CD8-positive, alpha-beta memory T cell (primary cell): ENCODE measurements around the gene CCL5. TPM values are rescaled to one million over a fixed set of nuclear protein-coding genes. Genes with fewer than 3 reads are reported as not detected.

Experiments
- CTCF ChIA-PET: fragments of 350-600 bp; sonication (Branson Sonifier 250); formaldehyde crosslinking; loops from one replicate; lab custom pipeline; 2021; ENCODE audit warnings: antibody characterized with exemption; lab: Charles Lee
- POLR2A ChIA-PET: fragments of 350-600 bp; sonication (Branson Sonifier 250); formaldehyde crosslinking; loops from one replicate; lab custom pipeline; 2021; ENCODE audit warnings: antibody characterized with exemption; lab: Charles Lee
- DNase-seq, 5 donors: peaks; one replicate each; pipeline versions ENCODE4 v3.0.0 to v3.0.0-alpha.2; 2020 to 2022; ENCODE audit warnings: mixed read lengths in 1 of 5
- H3K27ac ChIP-seq: one replicate; pipeline ENCODE4 v1.7.0; 2013; ENCODE audit warnings: low read depth, mild to moderate bottlenecking, low read length, moderate library complexity
- H3K27me3 ChIP-seq: 2 replicates; pipeline ENCODE4 v1.7.0; 2013; ENCODE audit warnings: low read length, mild to moderate bottlenecking; ENCODE audit not compliant: insufficient read depth, poor library complexity, severe bottlenecking
- H3K36me3 ChIP-seq: 2 replicates; pipeline ENCODE4 v1.7.0; 2013; ENCODE audit warnings: mild to moderate bottlenecking, low read length, moderate library complexity; ENCODE audit not compliant: insufficient read depth
- H3K4me1 ChIP-seq: 2 replicates; pipeline ENCODE4 v1.7.0; 2013; ENCODE audit warnings: mild to moderate bottlenecking, low read length, moderate library complexity; ENCODE audit not compliant: insufficient read depth
- H3K4me3 ChIP-seq: 2 replicates; pipeline ENCODE4 v1.7.0; 2013; ENCODE audit warnings: mild to moderate bottlenecking, low read length
- H3K9me3 ChIP-seq: 2 replicates; pipeline ENCODE4 v1.7.0; 2013; ENCODE audit warnings: mild to moderate bottlenecking, low read length
- H3K27ac Mint-ChIP-seq, 8 donors: one replicate each; pipeline ENCODE4 v1.8.0; 2020 to 2021; ENCODE audit warnings: mixed read lengths in 8 of 8, mild to moderate bottlenecking in 6 of 8, inconsistent platforms in 3 of 8, moderate library complexity in 3 of 8
- H3K27me3 Mint-ChIP-seq, 2 donors: one replicate each; pipeline ENCODE4 v1.8.0; 2020 to 2021; ENCODE audit warnings: mixed read lengths in 2 of 2, mild to moderate bottlenecking in 1 of 2, moderate library complexity in 1 of 2
- H3K36me3 Mint-ChIP-seq, 3 donors: one replicate each; pipeline ENCODE4 v1.8.0; 2020 to 2021; ENCODE audit warnings: mixed read lengths in 3 of 3, inconsistent platforms in 1 of 3, mild to moderate bottlenecking in 1 of 3
- H3K4me1 Mint-ChIP-seq, 3 donors: one replicate each; pipeline ENCODE4 v1.8.0; 2020 to 2021; ENCODE audit warnings: mixed read lengths in 3 of 3, inconsistent platforms in 1 of 3, mild to moderate bottlenecking in 1 of 3
- H3K4me3 Mint-ChIP-seq, 7 donors: one replicate each; pipeline ENCODE4 v1.8.0; 2020 to 2021; ENCODE audit warnings: mixed read lengths in 7 of 7, mild to moderate bottlenecking in 6 of 7, moderate library complexity in 4 of 7, inconsistent platforms in 2 of 7
- H3K9me3 Mint-ChIP-seq, 5 donors: one replicate each; pipeline ENCODE4 v1.8.0; 2020 to 2022; ENCODE audit warnings: mixed read lengths in 5 of 5, mild to moderate bottlenecking in 3 of 5, moderate library complexity in 2 of 5, inconsistent platforms in 1 of 5
- polyA plus RNA-seq: library from polyadenylated mRNA; unstranded; fragments of 300-500 nt; fragmentation: Illumina TruSeq; gene quantifications from one replicate; pipeline ENCODE4 v1.2.3, GENCODE V29; 2021
- total RNA-seq, 2 experiments: library from RNA; stranded (reverse); gene quantifications; one replicate each; pipeline ENCODE4 v1.2.3, GENCODE V29; 2021

CCL5 gene
- total and polyA plus RNA-seq, 3 experiments from 2014 or later = 580 to 2,769 (median 591) TPM

GRCh38 chr17:35867574-35867973, 12.6 kb downstream of the CCL5 start:
- Mint-ChIP-seq H3K9me3 (no peaks in the 10 kb centered on the region), H3K27me3 (no peaks in the 10 kb centered on the region)

GRCh38 chr17:35866341-35866950, 13.7 kb downstream of the CCL5 start:
- no peak overlapping the region for H3K4me3 ChIP-seq
- CTCF ChIA-PET = interaction anchor here (1.0 to 1.5 kb wide), 3 partner anchors 10 to 17 kb away, joined by 3 to 4 read pairs (median 4); no protein-coding TSS in a partner anchor
- no peaks in the 10 kb centered on the region for H3K9me3 Mint-ChIP-seq
- H3K36me3 Mint-ChIP-seq = peaks cover 14 to 66% (median 16%) of the 10 kb centered on the region in 3 donors
- H3K36me3 ChIP-seq = peaks cover 4% of the 10 kb centered on the region
- H3K4me1 ChIP-seq = peaks cover 8% of the 10 kb centered on the region
- POLR2A ChIA-PET = interaction anchor here (0.5 to 1.2 kb wide), 6 partner anchors 10 to 57 kb away, joined by 3 to 7 read pairs (median 3); partner anchors contain the start of gene TAF15
- peak overlapping the region in 3 of 8 donors; percentile 7 to 56 (median 48) for H3K27ac Mint-ChIP-seq
- no peaks in the 10 kb centered on the region for H3K27me3 Mint-ChIP-seq
- DNase-seq = no peak
- no peak overlapping the region for H3K27ac ChIP-seq
- no peaks in the 10 kb centered on the region for H3K27me3 ChIP-seq
- H3K4me1 Mint-ChIP-seq = peaks cover 40 to 63% (median 51%) of the 10 kb centered on the region in 3 donors
- no peaks in the 10 kb centered on the region for H3K9me3 ChIP-seq
- H3K4me3 Mint-ChIP-seq = no peak overlapping the region

More at GRCh38 chr17:35867574-35867973, 12.6 kb downstream of the CCL5 start:
- ChIA-PET POLR2A (no interaction called here), CTCF (interaction anchor here (1.2 to 1.5 kb wide), 2 partner anchors 9 to 12 kb away, joined by 3 read pairs; partner anchors contain the start of gene CCL5)
- no peak overlapping the region for H3K4me3 ChIP-seq
- peaks cover 19 to 71% (median 20%) of the 10 kb centered on the region in 3 donors for H3K36me3 Mint-ChIP-seq
- H3K9me3 ChIP-seq = no peaks in the 10 kb centered on the region
- no peaks in the 10 kb centered on the region for H3K27me3 ChIP-seq
- H3K27ac ChIP-seq = no peak overlapping the region
- no peak for DNase-seq
- H3K27ac Mint-ChIP-seq = peak overlapping the region in 2 of 8 donors; percentile 52 to 74
- no peak overlapping the region for H3K4me3 Mint-ChIP-seq
- peaks cover 10% of the 10 kb centered on the region for H3K4me1 ChIP-seq
- H3K4me1 Mint-ChIP-seq = peaks cover 46 to 72% (median 59%) of the 10 kb centered on the region in 3 donors
- peaks cover 4% of the 10 kb centered on the region for H3K36me3 ChIP-seq

GRCh38 chr17:35865412-35866340, 14.5 kb downstream of the CCL5 start:
- Histone ChIP-seq H3K27me3 (no peaks in the 10 kb centered on the region), H3K27ac (no peak overlapping the region), H3K4me3 (no peak overlapping the region), H3K4me1 (peaks cover under 1% of the 10 kb centered on the region), H3K9me3 (no peaks in the 10 kb centered on the region), H3K36me3 (peaks cover under 1% of the 10 kb centered on the region)
- Mint-ChIP-seq H3K9me3 (no peaks in the 10 kb centered on the region), H3K27ac (peak overlapping the region in 7 of 8 donors; percentile 48 to 85 (median 66)), H3K4me1 (peaks cover 33 to 56% (median 43%) of the 10 kb centered on the region in 3 donors), H3K4me3 (no peak overlapping the region), H3K36me3 (peaks cover 7 to 61% (median 11%) of the 10 kb centered on the region in 3 donors), H3K27me3 (no peaks in the 10 kb centered on the region)
- CTCF ChIA-PET = interaction anchor here (1.0 to 2.7 kb wide), 4 partner anchors 9 to 283 kb away, joined by 3 to 10 read pairs (median 4); no protein-coding TSS in a partner anchor
- POLR2A ChIA-PET = interaction anchor here (0.5 to 1.5 kb wide), 7 partner anchors 11 to 59 kb away, joined by 3 to 7 read pairs (median 3); partner anchors contain the start of genes CCL5 and TAF15
- DNase-seq = no peak

- Histone ChIP-seq H3K4me3 (no peak overlapping the region), H3K36me3 (no peaks in the 10 kb centered on the region), H3K27ac (no peak overlapping the region), H3K9me3 (no peaks in the 10 kb centered on the region), H3K27me3 (no peaks in the 10 kb centered on the region), H3K4me1 (no peaks in the 10 kb centered on the region)
- ChIA-PET CTCF (interaction anchor here (0.9 to 2.7 kb wide), 7 partner anchors 8 to 284 kb away, joined by 3 to 10 read pairs (median 3); no protein-coding TSS in a partner anchor), POLR2A (interaction anchor here (0.6 to 1.5 kb wide), 3 partner anchors 13 to 59 kb away, joined by 3 to 4 read pairs (median 3); partner anchors contain the start of gene CCL5)
- H3K36me3 Mint-ChIP-seq = peaks cover 6 to 57% (median 10%) of the 10 kb centered on the region in 3 donors
- H3K4me1 Mint-ChIP-seq = peaks cover 31 to 51% (median 40%) of the 10 kb centered on the region in 3 donors
- no peaks in the 10 kb centered on the region for H3K27me3 Mint-ChIP-seq
- no peak overlapping the region for H3K4me3 Mint-ChIP-seq
- DNase-seq = peak in 1 of 5 donors; percentile 13
- H3K9me3 Mint-ChIP-seq = no peaks in the 10 kb centered on the region
- peak overlapping the region in 2 of 8 donors; percentile 39 to 47 for H3K27ac Mint-ChIP-seq
Observed at GRCh38 chr17:35864853-35865252, 15.3 kb downstream of the CCL5 start.

GRCh38 chr17:35856603-35857002, 23.6 kb downstream of the CCL5 start:
- POLR2A ChIA-PET = interaction anchor here (0.8 to 1.5 kb wide), 3 partner anchors 13 to 22 kb away, joined by 3 to 6 read pairs (median 3); no protein-coding TSS in a partner anchor
- peaks cover 42 to 49% (median 47%) of the 10 kb centered on the region in 3 donors for H3K4me1 Mint-ChIP-seq
- H3K27me3 ChIP-seq = no peaks in the 10 kb centered on the region
- CTCF ChIA-PET = interaction anchor here (0.8 to 1.6 kb wide), 6 partner anchors 9 to 113 kb away, joined by 3 to 5 read pairs (median 4); no protein-coding TSS in a partner anchor
- H3K9me3 ChIP-seq = no peaks in the 10 kb centered on the region
- no peaks in the 10 kb centered on the region for H3K27me3 Mint-ChIP-seq
- DNase-seq = no peak
- H3K36me3 ChIP-seq = no peaks in the 10 kb centered on the region
- H3K27ac Mint-ChIP-seq = peak overlapping the region in 6 of 8 donors; percentile 2 to 84 (median 58)
- no peak overlapping the region for H3K4me3 Mint-ChIP-seq
- H3K4me1 ChIP-seq = peaks cover 5% of the 10 kb centered on the region
- H3K36me3 Mint-ChIP-seq = peaks cover 0 to 40% (median 12%) of the 10 kb centered on the region in 3 donors
- no peak overlapping the region for H3K27ac ChIP-seq
- no peaks in the 10 kb centered on the region for H3K9me3 Mint-ChIP-seq
- H3K4me3 ChIP-seq = no peak overlapping the region

GRCh38 chr17:35855965-35856364, 24.2 kb downstream of the CCL5 start:
- Histone ChIP-seq H3K9me3 (no peaks in the 10 kb centered on the region), H3K36me3 (no peaks in the 10 kb centered on the region), H3K27ac (no peak overlapping the region), H3K27me3 (no peaks in the 10 kb centered on the region), H3K4me3 (no peak overlapping the region), H3K4me1 (peaks cover 5% of the 10 kb centered on the region)
- Mint-ChIP-seq H3K27ac (peak overlapping the region; percentile 30 to 94 (median 80)), H3K27me3 (no peaks in the 10 kb centered on the region), H3K4me1 (peaks cover 47 to 54% (median 51%) of the 10 kb centered on the region in 3 donors), H3K36me3 (peaks cover 3 to 41% (median 8%) of the 10 kb centered on the region in 3 donors), H3K4me3 (peak overlapping the region in 2 of 7 donors; percentile 0 to 20), H3K9me3 (no peaks in the 10 kb centered on the region)
- no peak for DNase-seq
- ChIA-PET CTCF (interaction anchor here (1.1 to 2.3 kb wide), 6 partner anchors 10 to 113 kb away, joined by 3 to 6 read pairs (median 4); no protein-coding TSS in a partner anchor), POLR2A (interaction anchor here (0.8 to 1.5 kb wide), 3 partner anchors 14 to 23 kb away, joined by 3 to 6 read pairs (median 3); no protein-coding TSS in a partner anchor)
